WTC11 (cell line): ENCODE data around the gene KDM1B. TPM values are rescaled to one million over a fixed set of nuclear protein-coding genes. Genes with fewer than 3 reads are reported as not detected.
A peak's percentile ranks its signal among the peaks of the same experiment; 100 is the strongest.

Source experiments
- ATAC-seq: fragments of 200-7000 bp; cut with Tn5 transposase; 2 replicates; pipeline ENCODE4 v1.10.0; 2021; ENCODE audit warnings: mild to moderate bottlenecking, moderate library complexity
- Bru-seq: library from RNA; stranded (reverse); fragments of 400-500 nt; gene quantifications from one replicate; lab custom pipeline; 2021; lab: Mats Ljungman, UMichigan
- CTCF ChIA-PET: fragments of 300-600 bp; sonication (Branson Sonifier 250); formaldehyde crosslinking; loops from one replicate; lab custom pipeline; 2021; ENCODE audit warnings: antibody characterized with exemption; lab: Charles Lee
- POLR2A ChIA-PET: fragments of 350-600 bp; sonication (Branson Sonifier 250); formaldehyde crosslinking; loops from one replicate; lab custom pipeline; 2021; ENCODE audit warnings: antibody characterized with exemption; lab: Charles Lee
- DNase-seq: peaks from one replicate; pipeline ENCODE4 v3.0.0; 2021; ENCODE audit warnings: low spot score
- H3K27ac Mint-ChIP-seq: 2 replicates; pipeline ENCODE4 v1.8.0; 2021; ENCODE audit warnings: mixed read lengths
- H3K27me3 Mint-ChIP-seq: 2 replicates; pipeline ENCODE4 v1.8.0; 2021; ENCODE audit warnings: low read depth, mild to moderate bottlenecking, moderate library complexity, mixed read lengths
- H3K36me3 Mint-ChIP-seq: 2 replicates; pipeline ENCODE4 v1.8.0; 2021; ENCODE audit warnings: mixed read lengths
- H3K4me1 Mint-ChIP-seq: 2 replicates; pipeline ENCODE4 v1.8.0; 2022; ENCODE audit warnings: mixed read lengths
- H3K4me3 Mint-ChIP-seq: 2 replicates; pipeline ENCODE4 v1.8.0; 2021; ENCODE audit warnings: mild to moderate bottlenecking, moderate library complexity, mixed read lengths
- H3K9me3 Mint-ChIP-seq: 2 replicates; pipeline ENCODE4 v1.8.0; 2021; ENCODE audit warnings: mixed read lengths
- AFF4 ChIP-seq: sonication (generic); formaldehyde crosslinking; IDR thresholded peaks from 2 replicates; pipeline ENCODE4 v1.8.1; 2023; ENCODE audit warnings: mild to moderate bottlenecking, missing genetic modification reagents, borderline replicate concordance
- ARID4B ChIP-seq: sonication (generic); formaldehyde crosslinking; IDR thresholded peaks from 2 replicates; pipeline ENCODE4 v1.8.0; 2023; ENCODE audit warnings: missing genetic modification reagents, mild to moderate bottlenecking, borderline replicate concordance
- CREM ChIP-seq: sonication (generic); formaldehyde crosslinking; IDR thresholded peaks from 2 replicates; pipeline ENCODE4 v1.8.1; 2022; ENCODE audit warnings: mild to moderate bottlenecking, missing genetic modification reagents, moderate library complexity
- ELF4 ChIP-seq: sonication (generic); formaldehyde crosslinking; IDR thresholded peaks from 2 replicates; pipeline ENCODE4 v1.8.1; 2022; ENCODE audit warnings: low read depth, mild to moderate bottlenecking, moderate library complexity, missing genetic modification reagents
- HMGA2 ChIP-seq: fragments of 250-450 bp; sonication (Bioruptor Pico); IDR thresholded peaks from 2 replicates; pipeline ENCODE4 v1.4.0; 2021; ENCODE audit warnings: mild to moderate bottlenecking, moderate library complexity
- IRF2 ChIP-seq: sonication (generic); formaldehyde crosslinking; IDR thresholded peaks from 2 replicates; pipeline ENCODE4 v1.8.0; 2022; ENCODE audit warnings: low read depth, missing genetic modification reagents, borderline replicate concordance
- JUN ChIP-seq: sonication (generic); formaldehyde crosslinking; IDR thresholded peaks from 2 replicates; pipeline ENCODE4 v1.8.0; 2023; ENCODE audit warnings: mild to moderate bottlenecking, missing genetic modification reagents
- PREB ChIP-seq: sonication (generic); formaldehyde crosslinking; IDR thresholded peaks from 2 replicates; pipeline ENCODE4 v1.8.1; 2022; ENCODE audit warnings: mild to moderate bottlenecking, missing genetic modification reagents, moderate library complexity, borderline replicate concordance
- PRRX2 ChIP-seq: fragments of 250-450 bp; sonication (Bioruptor Pico); IDR thresholded peaks from 2 replicates; pipeline ENCODE4 v1.8.0; 2021; ENCODE audit warnings: mild to moderate bottlenecking
- RELA ChIP-seq: sonication (generic); formaldehyde crosslinking; IDR thresholded peaks from 2 replicates; pipeline ENCODE4 v1.8.1; 2022; ENCODE audit warnings: missing genetic modification reagents, mild to moderate bottlenecking, borderline replicate concordance
- SP1 ChIP-seq: sonication (generic); formaldehyde crosslinking; conservative IDR thresholded peaks from 2 replicates; pipeline ENCODE4 v1.8.1; 2022; ENCODE audit warnings: missing genetic modification reagents
- TCF7 ChIP-seq: sonication (generic); formaldehyde crosslinking; IDR thresholded peaks from 2 replicates; pipeline ENCODE4 v1.8.0; 2022; ENCODE audit warnings: mild to moderate bottlenecking, low read depth, missing genetic modification reagents, moderate library complexity
- TEAD1 ChIP-seq: sonication (generic); formaldehyde crosslinking; IDR thresholded peaks from 2 replicates; pipeline ENCODE4 v1.8.0; 2022; ENCODE audit warnings: mild to moderate bottlenecking, missing genetic modification reagents
- TEAD4 ChIP-seq: sonication (generic); formaldehyde crosslinking; IDR thresholded peaks from 2 replicates; pipeline ENCODE4 v1.8.0; 2022; ENCODE audit warnings: mild to moderate bottlenecking, missing genetic modification reagents
- USF2 ChIP-seq: sonication (generic); formaldehyde crosslinking; IDR thresholded peaks from 2 replicates; pipeline ENCODE4 v1.8.1; 2023; ENCODE audit warnings: mild to moderate bottlenecking, missing genetic modification reagents, moderate library complexity
- ZNF138 ChIP-seq: sonication (generic); formaldehyde crosslinking; conservative IDR thresholded peaks from 2 replicates; pipeline ENCODE4 v1.8.1; 2022; ENCODE audit warnings: mild to moderate bottlenecking, moderate library complexity, missing genetic modification reagents
- ZNF416 ChIP-seq: fragments of 250-450 bp; sonication (Bioruptor Pico); IDR thresholded peaks from 2 replicates; pipeline ENCODE4 v1.9.0; 2021; ENCODE audit warnings: mild to moderate bottlenecking, inconsistent platforms
- ZNF532 ChIP-seq: fragments of 250-450 bp; sonication (Bioruptor Pico); IDR thresholded peaks from 2 replicates; pipeline ENCODE4 v1.9.0; 2021; ENCODE audit warnings: mild to moderate bottlenecking, borderline replicate concordance
- ZSCAN18 ChIP-seq: fragments of 250-450 bp; sonication (Bioruptor Pico); IDR thresholded peaks from 2 replicates; pipeline ENCODE4 v2.1.2; 2022; ENCODE audit warnings: mild to moderate bottlenecking, moderate library complexity
- long read RNA-seq, 3 experiments: library from RNA in 1 of 3; library from capped mRNA in 1 of 3; library from polyadenylated mRNA in 1 of 3; unstranded in 2 of 3; stranded (forward) in 1 of 3; transcript quantifications; one replicate each; pipeline ENCODE4 v2.0.0, GENCODE V29; 2021
- total RNA-seq: library from RNA; stranded (reverse); gene quantifications from 3 replicates; pipeline ENCODE4 v1.2.3, GENCODE V29; 2021

The KDM1B gene
- total RNA-seq (6.7 to 8.7 TPM (median 8.0 TPM) in 3 replicates), Bru-seq, nascent RNA (percentile 55 among the genes with signal in this experiment)
- long read RNA-seq, experiment 1, partial matches to known transcripts: 2 of 12 reads
- long read RNA-seq, experiment 1, other reads (novel, unspliced or antisense): 10 of 12 reads
- long read RNA-seq, experiment 2, partial matches to known transcripts: 0 of 6 reads
- long read RNA-seq, experiment 2, other reads (novel, unspliced or antisense): 6 of 6 reads
- long read RNA-seq, experiment 3, partial matches to known transcripts: 1 of 1 reads
- long read RNA-seq, experiment 3, other reads (novel, unspliced or antisense): 0 of 1 reads

- POLR2A ChIA-PET: interaction anchor here (0.5 to 0.6 kb wide), 2 partner anchors 35 to 105 kb away, joined by 3 read pairs; no protein-coding TSS in a partner anchor
- CTCF ChIA-PET: interaction anchor here (1.0 to 1.3 kb wide), 4 partner anchors 31 to 46 kb away, joined by 3 to 7 read pairs (median 4); partner anchors contain the start of gene NHLRC1
- H3K27ac Mint-ChIP-seq: peak within 1 kb of the TSS; percentile 99
- H3K4me3 Mint-ChIP-seq: peak within 1 kb of the TSS; percentile 97
- H3K9me3 Mint-ChIP-seq: 0 out of 2 replicates have a peak, but pooled peaks cover 3% of the 10 kb centered on the region
- peaks cover 22% of the 10 kb centered on the region for H3K4me1 Mint-ChIP-seq
- no peaks in the 10 kb centered on the region for H3K27me3 Mint-ChIP-seq
- ATAC-seq (peak; percentile 96), DNase-seq (peak; percentile 99)
- H3K36me3 Mint-ChIP-seq: peaks cover 14% of the 10 kb centered on the region
- TF ChIP-seq ARID4B (CRISPR knock-in tag) (0 out of 2 replicates have a peak, but pooled peaks have one; percentile 47), TEAD1 (CRISPR knock-in tag) (0 out of 2 replicates have a peak, but pooled peaks have one; percentile 52), JUN (no peak), ZNF532 (CRISPR knock-in tag) (no peak), ZNF138 (no peak), TCF7 (CRISPR knock-in tag) (no peak), IRF2 (no peak), AFF4 (no peak), ZNF416 (CRISPR knock-in tag) (no peak), ZSCAN18 (CRISPR knock-in tag) (no peak), TEAD4 (no peak), ELF4 (CRISPR knock-in tag) (no peak), RELA (CRISPR knock-in tag) (no peak), HMGA2 (no peak), CREM (CRISPR knock-in tag) (no peak), USF2 (CRISPR knock-in tag) (peak; percentile 37; the same call in 1 of the 2 replicates), SP1 (CRISPR knock-in tag) (peak; percentile 92), PREB (CRISPR knock-in tag) (no peak), PRRX2 (CRISPR knock-in tag) (no peak)
Observed at GRCh38 chr6:18155150-18155863, at the start of gene KDM1B. KDM1B (plus strand) TSS chr6:18155422; CDS start chr6:18159896, 4,474 bp downstream.
